GM21576 (cell line): ENCODE data around the gene ZNF66.
"Not testable (repeated sequence)": the region's sequence is repeated elsewhere in the genome, so short reads cannot be mapped to it uniquely, and the experiment has no call there.

Experiments
- ATAC-seq: cut with Tn5 transposase; IDR thresholded peaks from one replicate; pipeline ENCODE4 v1.9.1; 2021; ENCODE audit warnings: mild to moderate bottlenecking, moderate library complexity; ENCODE audit not compliant: unreplicated experiment

ZNF66 gene

GRCh38 chr19:20776083-20777076 lies at the start of gene ZNF66:
ZNF66 (plus strand) TSS chr19:20776304; CDS start chr19:20776448, 144 bp downstream.
- peak; percentile 97 for ATAC-seq

- not testable (repeated sequence) for ATAC-seq
Measured at GRCh38 chr19:20750169-20750568, 25.9 kb upstream of the ZNF66 start.

GRCh38 chr19:20752291-20752690 lies 23.8 kb upstream of the ZNF66 start:
- not testable (repeated sequence) for ATAC-seq

- not testable (repeated sequence) for ATAC-seq
Measured at GRCh38 chr19:20769225-20769736, 6.8 kb upstream of the ZNF66 start.

GRCh38 chr19:20787786-20788185 lies 11.7 kb downstream of the ZNF66 start:
- no peak for ATAC-seq

- no peak for ATAC-seq
Measured at GRCh38 chr19:20791806-20792205, 15.7 kb downstream of the ZNF66 start.

GRCh38 chr19:20806311-20807262 lies 30.5 kb downstream of the ZNF66 start:
- ATAC-seq, result not testable (repeated sequence)

GRCh38 chr19:20840371-20840770 lies 64.3 kb downstream of the ZNF66 start:
- no peak for ATAC-seq
